Astrocyte (in vitro differentiated cells and primary cell): ENCODE results near the gene ZNF385C. TPM values are rescaled to one million over a fixed set of nuclear protein-coding genes. Genes with fewer than 3 reads are reported as not detected.

Experiments used
- DNase-seq: peaks from one replicate; pipeline ENCODE4 v3.0.0-alpha.2; 2010; ENCODE audit warnings: low read depth
- FAIRE-seq: peaks from 2 replicates; lab custom pipeline; 2011; peaks lifted over from hg19 to GRCh38; lab: Jason Lieb, UNC
- H2AFZ ChIP-seq: 2 replicates; pipeline ENCODE4 v1.6.0; 2012; ENCODE audit warnings: low read depth, low read length, inconsistent platforms
- H3K27ac ChIP-seq: 2 replicates; pipeline ENCODE4 v1.5.1; 2011; ENCODE audit warnings: low read depth, low read length, inconsistent platforms
- H3K27me3 ChIP-seq: 2 replicates; pipeline ENCODE4 v1.6.0; 2011; ENCODE audit warnings: low read length, inconsistent platforms; ENCODE audit not compliant: insufficient read depth
- H3K36me3 ChIP-seq: 2 replicates; pipeline ENCODE4 v1.5.1; 2011; ENCODE audit warnings: low read length, inconsistent platforms; ENCODE audit not compliant: insufficient read depth
- H3K4me1 ChIP-seq: 2 replicates; pipeline ENCODE4 v1.5.1; 2011; ENCODE audit warnings: low read length, inconsistent platforms; ENCODE audit not compliant: insufficient read depth
- H3K4me2 ChIP-seq: 2 replicates; pipeline ENCODE4 v1.6.0; 2012; ENCODE audit warnings: low read length, inconsistent platforms
- H3K4me3 ChIP-seq: 2 replicates; pipeline ENCODE4 v1.5.1; 2011; ENCODE audit warnings: low read depth, mild to moderate bottlenecking, low read length, inconsistent platforms; ENCODE audit not compliant: insufficient read depth
- H3K79me2 ChIP-seq: 2 replicates; pipeline ENCODE4 v1.6.0; 2012; ENCODE audit warnings: mild to moderate bottlenecking, low read length, inconsistent platforms; ENCODE audit not compliant: insufficient read depth
- H3K9ac ChIP-seq: 2 replicates; pipeline ENCODE4 v1.6.0; 2012; ENCODE audit warnings: mild to moderate bottlenecking, low read length, inconsistent platforms
- H3K9me3 ChIP-seq: 2 replicates; pipeline ENCODE4 v1.5.1; 2012; ENCODE audit warnings: low read depth, mild to moderate bottlenecking, low read length, inconsistent platforms; ENCODE audit not compliant: insufficient read depth
- H4K20me1 ChIP-seq: 2 replicates; pipeline ENCODE4 v1.6.0; 2012; ENCODE audit warnings: low read length, inconsistent platforms; ENCODE audit not compliant: insufficient read depth
- H3K27ac Mint-ChIP-seq: one replicate; pipeline ENCODE4 v1.8.0; 2021; ENCODE audit warnings: mild to moderate bottlenecking, mixed read lengths; ENCODE audit not compliant: unreplicated experiment
- H3K27me3 Mint-ChIP-seq: one replicate; pipeline ENCODE4 v1.8.0; 2021; ENCODE audit warnings: low read depth, mixed read lengths; ENCODE audit not compliant: unreplicated experiment
- H3K36me3 Mint-ChIP-seq: one replicate; pipeline ENCODE4 v1.8.0; 2021; ENCODE audit warnings: low read depth, mixed read lengths; ENCODE audit not compliant: unreplicated experiment
- H3K4me1 Mint-ChIP-seq: one replicate; pipeline ENCODE4 v1.8.0; 2021; ENCODE audit warnings: low read depth, mixed read lengths; ENCODE audit not compliant: unreplicated experiment
- H3K4me3 Mint-ChIP-seq: one replicate; pipeline ENCODE4 v1.8.0; 2021; ENCODE audit warnings: mild to moderate bottlenecking, moderate library complexity, mixed read lengths; ENCODE audit not compliant: unreplicated experiment
- H3K9me3 Mint-ChIP-seq: one replicate; pipeline ENCODE4 v1.8.0; 2021; ENCODE audit warnings: mild to moderate bottlenecking, mixed read lengths; ENCODE audit not compliant: unreplicated experiment
- EZH2 ChIP-seq: IDR thresholded peaks from 2 replicates; pipeline ENCODE4 v1.6.1; 2012; ENCODE audit warnings: mild to moderate bottlenecking, low read length, inconsistent platforms; ENCODE audit not compliant: insufficient read depth
- total RNA-seq: library from RNA; stranded (reverse); gene quantifications from 2 replicates; pipeline ENCODE4 v1.2.1, GENCODE V29; 2021
- TF ChIP-seq, protein P1 (sequence below): IDR thresholded peaks from 2 replicates; pipeline ENCODE4 v1.5.1; 2011; ENCODE audit warnings: low read depth, mild to moderate bottlenecking, inconsistent platforms, low read length, moderate library complexity; ENCODE audit not compliant: insufficient read depth

The ZNF385C gene
- total RNA-seq, 1 donor from 2014 or later, result 0.39 TPM

DNA sequence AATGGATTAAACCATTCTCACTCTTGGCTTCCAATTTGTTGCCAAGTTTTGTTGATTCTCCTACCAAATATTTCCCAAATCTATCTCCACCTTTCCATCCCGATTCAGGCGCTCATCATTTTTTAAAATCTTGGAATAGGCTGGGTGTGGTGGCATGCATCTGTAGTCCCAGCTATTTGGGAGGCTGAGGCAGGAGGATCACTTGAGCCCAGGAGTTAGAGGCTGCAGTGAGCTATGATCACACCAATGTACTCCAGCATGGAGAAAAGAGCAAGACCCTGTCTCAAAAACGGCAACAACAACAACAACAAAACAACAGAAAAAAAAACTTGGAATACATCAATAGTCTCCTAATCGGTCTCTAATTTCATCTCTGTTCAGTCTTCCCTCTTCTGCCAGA lies 79.3 kb downstream of the ZNF385C start:
- Histone ChIP-seq H3K4me1 (peaks cover 22% of the 10 kb centered on the region), H3K4me3 (no peak overlapping the region), H3K27ac (no peak overlapping the region), H3K9me3 (no peaks in the 10 kb centered on the region), H3K4me2 (no peak overlapping the region), H2AFZ (no peak overlapping the region), H3K79me2 (peaks cover 55% of the 10 kb centered on the region), H3K27me3 (no peaks in the 10 kb centered on the region), H3K9ac (no peak overlapping the region), H3K36me3 (peaks cover 8% of the 10 kb centered on the region), H4K20me1 (peaks cover 13% of the 10 kb centered on the region)
- no peak for DNase-seq
- Mint-ChIP-seq H3K4me3 (peak overlapping the region; percentile 97), H3K27me3 (no peaks in the 10 kb centered on the region), H3K27ac (no peak overlapping the region), H3K4me1 (peaks cover 21% of the 10 kb centered on the region), H3K36me3 (peaks cover 8% of the 10 kb centered on the region), H3K9me3 (peaks cover 2% of the 10 kb centered on the region)
- TF ChIP-seq, protein P1, sequence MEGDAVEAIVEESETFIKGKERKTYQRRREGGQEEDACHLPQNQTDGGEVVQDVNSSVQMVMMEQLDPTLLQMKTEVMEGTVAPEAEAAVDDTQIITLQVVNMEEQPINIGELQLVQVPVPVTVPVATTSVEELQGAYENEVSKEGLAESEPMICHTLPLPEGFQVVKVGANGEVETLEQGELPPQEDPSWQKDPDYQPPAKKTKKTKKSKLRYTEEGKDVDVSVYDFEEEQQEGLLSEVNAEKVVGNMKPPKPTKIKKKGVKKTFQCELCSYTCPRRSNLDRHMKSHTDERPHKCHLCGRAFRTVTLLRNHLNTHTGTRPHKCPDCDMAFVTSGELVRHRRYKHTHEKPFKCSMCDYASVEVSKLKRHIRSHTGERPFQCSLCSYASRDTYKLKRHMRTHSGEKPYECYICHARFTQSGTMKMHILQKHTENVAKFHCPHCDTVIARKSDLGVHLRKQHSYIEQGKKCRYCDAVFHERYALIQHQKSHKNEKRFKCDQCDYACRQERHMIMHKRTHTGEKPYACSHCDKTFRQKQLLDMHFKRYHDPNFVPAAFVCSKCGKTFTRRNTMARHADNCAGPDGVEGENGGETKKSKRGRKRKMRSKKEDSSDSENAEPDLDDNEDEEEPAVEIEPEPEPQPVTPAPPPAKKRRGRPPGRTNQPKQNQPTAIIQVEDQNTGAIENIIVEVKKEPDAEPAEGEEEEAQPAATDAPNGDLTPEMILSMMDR, result no peak
- no peak for TF ChIP-seq EZH2
- no peak for FAIRE-seq

DNA sequence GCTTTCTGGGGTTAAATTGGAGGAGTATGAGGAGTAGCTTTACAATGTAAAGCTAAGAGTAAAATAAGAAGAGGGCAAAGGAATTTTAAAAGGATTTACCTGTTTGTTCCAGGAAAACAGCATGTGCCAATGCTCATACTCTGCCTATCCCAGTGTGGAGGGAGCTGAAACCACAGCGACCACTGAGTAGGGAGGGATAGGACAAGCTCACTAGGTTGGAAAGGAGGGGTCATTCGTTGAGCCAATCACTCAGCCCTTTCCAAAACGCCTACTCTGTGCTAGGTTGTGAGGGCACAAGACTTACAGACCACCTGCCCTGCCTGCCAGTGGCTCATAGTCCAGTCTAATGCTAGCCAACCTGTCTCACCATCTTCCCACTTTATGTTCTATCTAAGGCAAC lies 79.9 kb downstream of the ZNF385C start:
- peaks cover 10% of the 10 kb centered on the region for H3K36me3 Mint-ChIP-seq
- Histone ChIP-seq H2AFZ (no peak overlapping the region), H3K9me3 (no peaks in the 10 kb centered on the region), H3K9ac (peak overlapping the region; percentile 99), H3K36me3 (peaks cover 4% of the 10 kb centered on the region), H3K27me3 (no peaks in the 10 kb centered on the region), H4K20me1 (peaks cover 18% of the 10 kb centered on the region), H3K4me3 (peak overlapping the region; percentile 91), H3K79me2 (peaks cover 62% of the 10 kb centered on the region), H3K4me1 (peaks cover 20% of the 10 kb centered on the region), H3K27ac (no peak overlapping the region), H3K4me2 (peak overlapping the region; percentile 89)
- peaks cover 21% of the 10 kb centered on the region for H3K4me1 Mint-ChIP-seq
- FAIRE-seq (no peak), DNase-seq (no peak)
- TF ChIP-seq, protein P1, result no peak
- no peak for TF ChIP-seq EZH2
- peak overlapping the region; percentile 97 for H3K4me3 Mint-ChIP-seq
- peaks cover 2% of the 10 kb centered on the region for H3K9me3 Mint-ChIP-seq
- H3K27me3 Mint-ChIP-seq, result no peaks in the 10 kb centered on the region
- peak overlapping the region; percentile 94 for H3K27ac Mint-ChIP-seq

DNA sequence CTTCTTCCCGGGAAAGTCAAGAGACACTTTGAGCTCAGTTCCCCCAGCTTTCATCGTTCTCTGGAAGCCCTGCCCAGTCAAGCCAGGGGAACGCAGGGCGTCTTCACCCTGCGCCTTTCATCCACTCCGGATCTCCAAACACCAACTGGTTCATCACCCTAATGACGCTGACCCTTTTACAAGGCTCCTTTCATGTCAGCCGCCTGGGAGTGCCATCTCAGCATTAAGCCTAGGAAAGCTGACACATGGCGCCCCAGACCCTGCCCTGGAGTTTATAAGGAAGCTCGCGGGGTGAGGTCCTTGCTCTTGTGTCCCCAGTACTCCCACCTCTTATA lies 80.4 kb downstream of the ZNF385C start:
- Histone ChIP-seq H3K36me3 (peaks cover 4% of the 10 kb centered on the region), H4K20me1 (peaks cover 23% of the 10 kb centered on the region), H3K4me1 (peaks cover 20% of the 10 kb centered on the region), H3K79me2 (peaks cover 67% of the 10 kb centered on the region), H2AFZ (peak overlapping the region; percentile 92), H3K27me3 (no peaks in the 10 kb centered on the region), H3K9me3 (no peaks in the 10 kb centered on the region), H3K4me2 (peak overlapping the region; percentile 89), H3K9ac (peak overlapping the region; percentile 99), H3K27ac (peak overlapping the region; percentile 95), H3K4me3 (peak overlapping the region; percentile 91)
- Mint-ChIP-seq H3K36me3 (peaks cover 11% of the 10 kb centered on the region), H3K27me3 (no peaks in the 10 kb centered on the region), H3K4me1 (peaks cover 23% of the 10 kb centered on the region), H3K9me3 (peaks cover 2% of the 10 kb centered on the region), H3K4me3 (peak overlapping the region; percentile 97), H3K27ac (peak overlapping the region; percentile 94)
- DNase-seq, result no peak
- no peak for FAIRE-seq
- TF ChIP-seq EZH2, result no peak
- TF ChIP-seq, protein P1, result no peak
